ENCODE data around the gene OPCML.

The OPCML gene

DNA sequence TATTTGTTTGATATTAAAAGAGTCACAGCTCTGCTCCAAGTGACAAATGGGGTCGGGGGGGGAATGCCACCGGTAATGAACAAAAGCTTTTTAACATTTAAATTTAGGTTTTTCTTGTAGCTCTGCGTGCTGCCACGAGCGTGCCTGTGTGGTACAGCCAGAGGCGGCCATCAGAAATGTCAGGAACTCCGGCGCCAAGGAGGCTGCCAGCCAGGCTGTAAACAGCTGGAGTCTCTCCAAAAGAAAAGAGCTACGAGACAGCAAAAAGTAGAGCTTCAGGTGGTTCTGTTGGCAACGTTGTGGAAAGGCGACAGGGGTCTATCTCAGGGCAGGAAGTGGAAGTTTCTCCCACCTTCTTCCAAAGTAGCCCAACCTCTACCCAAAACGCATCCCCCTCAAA, 532.8 kb downstream of the OPCML start:
- no peak overlapping the region for H3K4me3 ChIP-seq (ENCODE audit: low read depth, low read length, poor library complexity, severe bottlenecking)
- no peak overlapping the region for H3K27ac ChIP-seq (ENCODE audit: low read depth, low read length, poor library complexity, severe bottlenecking)
- H3K9me3 ChIP-seq (ENCODE audit: low read length), result no peaks in the 10 kb centered on the region

DNA sequence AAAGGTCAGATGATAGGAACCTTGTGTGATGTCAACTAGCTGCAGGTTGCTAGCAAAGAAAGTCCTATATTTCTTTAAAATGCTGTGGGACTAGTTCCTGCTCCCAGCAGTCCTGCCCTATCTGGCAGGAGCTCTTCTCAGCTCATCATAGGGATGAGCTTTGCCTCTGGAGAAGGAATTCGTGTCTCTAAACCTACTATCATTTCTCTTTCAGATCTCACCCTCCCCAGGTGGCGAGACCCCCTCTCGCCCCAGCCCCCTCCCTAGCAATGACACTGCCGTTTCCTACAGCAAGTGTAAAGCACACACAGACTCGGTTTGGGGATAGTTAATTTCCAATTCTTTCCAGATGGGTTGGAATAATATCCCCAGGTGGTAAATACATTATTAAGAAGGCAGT, 533.3 kb downstream of the OPCML start:
- H3K4me2 ChIP-seq (ENCODE audit: low read length), result no peak overlapping the region
- no peaks in the 10 kb centered on the region for H3K9me2 ChIP-seq (ENCODE audit: low read depth, low read length)
- TF ChIP-seq, protein P1, sequence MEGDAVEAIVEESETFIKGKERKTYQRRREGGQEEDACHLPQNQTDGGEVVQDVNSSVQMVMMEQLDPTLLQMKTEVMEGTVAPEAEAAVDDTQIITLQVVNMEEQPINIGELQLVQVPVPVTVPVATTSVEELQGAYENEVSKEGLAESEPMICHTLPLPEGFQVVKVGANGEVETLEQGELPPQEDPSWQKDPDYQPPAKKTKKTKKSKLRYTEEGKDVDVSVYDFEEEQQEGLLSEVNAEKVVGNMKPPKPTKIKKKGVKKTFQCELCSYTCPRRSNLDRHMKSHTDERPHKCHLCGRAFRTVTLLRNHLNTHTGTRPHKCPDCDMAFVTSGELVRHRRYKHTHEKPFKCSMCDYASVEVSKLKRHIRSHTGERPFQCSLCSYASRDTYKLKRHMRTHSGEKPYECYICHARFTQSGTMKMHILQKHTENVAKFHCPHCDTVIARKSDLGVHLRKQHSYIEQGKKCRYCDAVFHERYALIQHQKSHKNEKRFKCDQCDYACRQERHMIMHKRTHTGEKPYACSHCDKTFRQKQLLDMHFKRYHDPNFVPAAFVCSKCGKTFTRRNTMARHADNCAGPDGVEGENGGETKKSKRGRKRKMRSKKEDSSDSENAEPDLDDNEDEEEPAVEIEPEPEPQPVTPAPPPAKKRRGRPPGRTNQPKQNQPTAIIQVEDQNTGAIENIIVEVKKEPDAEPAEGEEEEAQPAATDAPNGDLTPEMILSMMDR (IDR thresholded peaks at IDR 0.05; ENCODE audit: low read length), result no peak
- TF ChIP-seq EZH2 (IDR thresholded peaks at IDR 0.05; ENCODE audit: borderline replicate concordance, low read length), result no peak

More for the DNA sequence above, 532.8 kb downstream of the OPCML start:
- Histone ChIP-seq H3F3A (ENCODE audit: insufficient read depth, low read length) (no peaks in the 10 kb centered on the region), H3K27me3 (ENCODE audit: insufficient read depth, low read length) (no peaks in the 10 kb centered on the region), H3K36me3 (ENCODE audit: insufficient read depth, low read length) (no peaks in the 10 kb centered on the region), H3K9ac (ENCODE audit: low read length) (no peak overlapping the region), H3K9me2 (ENCODE audit: low read depth, low read length) (no peaks in the 10 kb centered on the region), H3K79me2 (ENCODE audit: insufficient read depth, low read length) (no peaks in the 10 kb centered on the region), H3K4me2 (ENCODE audit: low read length) (no peak overlapping the region), H2AFZ (ENCODE audit: low read length) (no peak overlapping the region), H3K4me1 (ENCODE audit: insufficient read depth, low read length, severe bottlenecking) (no peaks in the 10 kb centered on the region), H4K20me1 (ENCODE audit: insufficient read depth, low read length) (no peaks in the 10 kb centered on the region)
- TF ChIP-seq, protein P1 (IDR thresholded peaks at IDR 0.05; ENCODE audit: low read length), result no peak
- no peak for TF ChIP-seq EZH2 (IDR thresholded peaks at IDR 0.05; ENCODE audit: borderline replicate concordance, low read length)

DNA sequence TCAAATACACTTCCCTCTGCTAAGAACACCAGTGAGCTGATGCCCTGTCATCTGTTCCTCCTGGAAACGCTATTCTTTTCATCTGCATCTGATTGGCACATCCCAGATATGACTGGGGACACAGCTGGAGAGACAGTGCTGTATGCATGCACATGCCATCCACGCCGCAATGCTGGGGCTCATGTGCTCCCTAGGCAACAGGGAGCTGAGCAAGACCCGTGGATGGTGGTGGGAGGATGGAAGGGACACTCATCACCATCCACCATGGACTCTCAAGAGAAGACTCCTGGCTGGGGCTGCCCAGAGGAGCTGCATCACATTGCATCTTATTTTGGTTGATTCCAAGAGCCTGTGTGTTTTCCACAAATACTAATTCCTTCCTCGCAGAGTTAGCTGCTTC, 534.9 kb downstream of the OPCML start:
- Histone ChIP-seq H3K9ac (ENCODE audit: low read length) (no peak overlapping the region), H3F3A (ENCODE audit: insufficient read depth, low read length) (no peaks in the 10 kb centered on the region)

More for the DNA sequence above, 533.3 kb downstream of the OPCML start:
- Histone ChIP-seq H3K4me1 (ENCODE audit: insufficient read depth, low read length, severe bottlenecking) (no peaks in the 10 kb centered on the region), H3K4me3 (ENCODE audit: low read depth, low read length, poor library complexity, severe bottlenecking) (no peak overlapping the region), H4K20me1 (ENCODE audit: insufficient read depth, low read length) (no peaks in the 10 kb centered on the region), H3K27me3 (ENCODE audit: insufficient read depth, low read length) (no peaks in the 10 kb centered on the region), H2AFZ (ENCODE audit: low read length) (no peak overlapping the region), H3K36me3 (ENCODE audit: insufficient read depth, low read length) (no peaks in the 10 kb centered on the region), H3F3A (ENCODE audit: insufficient read depth, low read length) (no peaks in the 10 kb centered on the region), H3K27ac (ENCODE audit: low read depth, low read length, poor library complexity, severe bottlenecking) (no peak overlapping the region), H3K79me2 (ENCODE audit: insufficient read depth, low read length) (no peaks in the 10 kb centered on the region), H3K9ac (ENCODE audit: low read length) (no peak overlapping the region), H3K9me3 (ENCODE audit: low read length) (no peaks in the 10 kb centered on the region)

More for the DNA sequence above, 534.9 kb downstream of the OPCML start:
- TF ChIP-seq, protein P1 (IDR thresholded peaks at IDR 0.05; ENCODE audit: low read length), result no peak
- no peak for TF ChIP-seq EZH2 (IDR thresholded peaks at IDR 0.05; ENCODE audit: borderline replicate concordance, low read length)
- no peaks in the 10 kb centered on the region for H3K79me2 ChIP-seq (ENCODE audit: insufficient read depth, low read length)
- H3K27ac ChIP-seq (ENCODE audit: low read depth, low read length, poor library complexity, severe bottlenecking), result no peak overlapping the region
- no peaks in the 10 kb centered on the region for H3K9me3 ChIP-seq (ENCODE audit: low read length)
- H3K4me3 ChIP-seq (ENCODE audit: low read depth, low read length, poor library complexity, severe bottlenecking), result no peak overlapping the region
- no peak overlapping the region for H3K4me2 ChIP-seq (ENCODE audit: low read length)
- H3K27me3 ChIP-seq (ENCODE audit: insufficient read depth, low read length), result no peaks in the 10 kb centered on the region
- no peaks in the 10 kb centered on the region for H3K36me3 ChIP-seq (ENCODE audit: insufficient read depth, low read length)
- H3K9me2 ChIP-seq (ENCODE audit: low read depth, low read length), result no peaks in the 10 kb centered on the region
- H4K20me1 ChIP-seq (ENCODE audit: insufficient read depth, low read length), result no peaks in the 10 kb centered on the region
- H3K4me1 ChIP-seq (ENCODE audit: insufficient read depth, low read length, severe bottlenecking), result no peaks in the 10 kb centered on the region
- H2AFZ ChIP-seq (ENCODE audit: low read length), result no peak overlapping the region

Data from OCI-LY1 (cell line).